ENCODE measurements around the gene ZXDB.
A peak's percentile ranks its signal among the peaks of the same experiment; 100 is the strongest.
"Not testable (repeated sequence)": the region's sequence is repeated elsewhere in the genome, so short reads cannot be mapped to it uniquely, and the experiment has no call there.

The ZXDB gene

GRCh38 chrX:57591284-57592159 lies at the start of gene ZXDB:
Gene ZXDB (plus strand): TSS chrX:57592011. CDS start chrX:57592049, 38 bp downstream.
- peaks cover 16% of the 10 kb centered on the region for H3K4me1 ChIP-seq
- peak within 1 kb of the TSS; percentile 87 for H3K27ac ChIP-seq
- peak within 1 kb of the TSS; percentile 84 for H3K9ac ChIP-seq
- H3K4me3 ChIP-seq = peak within 1 kb of the TSS; percentile 68
- peaks cover 30% of the 10 kb centered on the region for H3K27me3 ChIP-seq
- H3K4me2 ChIP-seq = peak within 1 kb of the TSS; percentile 68
- not testable (repeated sequence) for H3K36me3 ChIP-seq, H3K9me3 ChIP-seq
- peaks cover 33% of the 10 kb centered on the region for H4K20me1 ChIP-seq

DNA sequence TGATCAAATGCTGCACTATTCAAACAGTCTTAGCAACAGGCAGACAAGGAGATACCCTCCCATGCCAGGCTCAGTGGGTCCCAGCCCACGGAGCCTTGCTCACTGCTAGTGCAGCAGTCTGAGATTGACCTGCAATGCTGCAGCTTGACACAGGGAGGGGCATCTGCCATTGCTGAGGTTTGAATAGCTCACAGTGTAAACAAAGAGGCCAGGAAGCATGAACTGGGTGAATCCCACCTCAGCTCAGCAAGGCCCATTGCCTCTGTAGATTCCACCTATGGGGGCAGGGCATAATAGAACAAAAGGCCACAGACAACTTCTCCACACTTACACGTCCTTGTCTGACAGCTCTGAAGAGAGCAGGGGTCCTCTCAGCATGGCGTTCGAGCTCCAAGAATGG lies 26.6 kb upstream of the ZXDB start:
- TF ChIP-seq Cebpa-rat (IDR thresholded peaks at IDR 0.05) = no peak

DNA sequence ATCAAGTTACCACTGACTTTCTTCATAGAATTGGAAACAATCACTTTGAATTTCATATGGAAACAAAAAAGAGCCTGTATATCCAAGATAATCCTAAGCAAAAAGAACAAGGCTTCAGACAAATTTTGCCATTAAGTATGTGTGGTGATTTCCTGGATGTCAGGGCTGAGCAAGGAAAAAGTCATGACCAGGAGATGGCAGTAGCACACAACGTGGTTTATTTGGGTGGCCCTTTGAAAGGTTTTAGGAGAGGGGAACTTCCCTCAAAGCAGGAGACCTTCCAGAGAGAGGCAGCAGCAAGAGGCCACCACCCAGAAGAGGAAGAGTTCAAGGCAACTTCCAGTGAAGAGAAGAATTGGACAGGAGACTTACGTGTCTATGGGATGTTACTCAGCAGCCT lies 18.1 kb upstream of the ZXDB start:
- no peak for TF ChIP-seq Cebpa-rat (IDR thresholded peaks at IDR 0.05)
- H3K4me1 ChIP-seq = no peaks in the 10 kb centered on the region
- H3K9me3 ChIP-seq = no peaks in the 10 kb centered on the region
- H3K36me3 ChIP-seq = no peaks in the 10 kb centered on the region
- H3K27ac ChIP-seq = no peak overlapping the region
- no peak overlapping the region for H3K4me2 ChIP-seq
- H4K20me1 ChIP-seq = no peaks in the 10 kb centered on the region
- peaks cover 8% of the 10 kb centered on the region; the same call in 1 of the 2 replicates for H3K27me3 ChIP-seq
- no peak overlapping the region for H3K4me3 ChIP-seq
- H3K9ac ChIP-seq = no peak overlapping the region

More for the DNA sequence above, 26.6 kb upstream of the ZXDB start:
- no peaks in the 10 kb centered on the region for H4K20me1 ChIP-seq
- no peak overlapping the region for H3K4me3 ChIP-seq
- H3K27me3 ChIP-seq = peaks cover 13% of the 10 kb centered on the region; the same call in 1 of the 2 replicates
- no peaks in the 10 kb centered on the region for H3K36me3 ChIP-seq
- H3K9ac ChIP-seq = no peak overlapping the region
- H3K27ac ChIP-seq = no peak overlapping the region
- no peak overlapping the region for H3K4me2 ChIP-seq
- H3K4me1 ChIP-seq = no peaks in the 10 kb centered on the region
- H3K9me3 ChIP-seq = peaks cover 5% of the 10 kb centered on the region; the same call in 1 of the 2 replicates

DNA sequence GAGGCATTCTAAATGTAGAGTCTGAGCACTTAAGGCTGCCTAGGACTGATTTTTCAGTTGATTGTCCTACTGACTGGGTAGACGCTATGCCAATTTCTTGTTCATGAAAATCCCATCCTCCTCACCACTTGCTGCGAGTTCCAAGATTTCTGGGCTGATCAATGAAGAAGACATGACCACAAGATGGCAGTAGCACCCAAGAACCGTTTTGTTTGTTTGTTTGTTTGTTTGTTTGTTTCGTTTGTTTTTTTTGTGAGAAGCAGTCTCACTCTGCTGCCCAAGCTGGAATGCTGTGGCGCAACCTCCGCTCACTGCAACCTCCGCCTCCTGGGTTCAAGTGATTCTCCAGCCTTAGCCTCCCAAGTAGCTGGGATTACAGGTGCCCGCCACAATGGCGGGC lies 8.9 kb upstream of the ZXDB start:
- not testable (repeated sequence) for H3K9me3 ChIP-seq, H3K4me3 ChIP-seq, H3K4me1 ChIP-seq, H3K9ac ChIP-seq, H3K27ac ChIP-seq, H3K4me2 ChIP-seq, H3K36me3 ChIP-seq, H4K20me1 ChIP-seq
- peaks cover 75% of the 10 kb centered on the region for H3K27me3 ChIP-seq

GRCh38 chrX:57583477-57583876 lies 8.3 kb upstream of the ZXDB start:
- Histone ChIP-seq H3K27me3 (peaks cover 77% of the 10 kb centered on the region), H3K9me3 (no peaks in the 10 kb centered on the region), H3K9ac (no peak overlapping the region), H3K36me3 (no peaks in the 10 kb centered on the region), H3K27ac (no peak overlapping the region), H3K4me3 (no peak overlapping the region), H3K4me2 (no peak overlapping the region), H4K20me1 (no peaks in the 10 kb centered on the region), H3K4me1 (no peaks in the 10 kb centered on the region)
- TF ChIP-seq Cebpa-rat (IDR thresholded peaks at IDR 0.05) = no peak

GRCh38 chrX:57586360-57586759 lies 5.5 kb upstream of the ZXDB start:
- H3K9ac ChIP-seq = no peak overlapping the region
- H3K4me1 ChIP-seq = peaks cover 8% of the 10 kb centered on the region
- H4K20me1 ChIP-seq = no peaks in the 10 kb centered on the region
- H3K4me3 ChIP-seq = no peak overlapping the region
- no peak overlapping the region for H3K27ac ChIP-seq
- no peaks in the 10 kb centered on the region for H3K9me3 ChIP-seq
- no peak overlapping the region for H3K4me2 ChIP-seq
- H3K36me3 ChIP-seq = no peaks in the 10 kb centered on the region
- peaks cover 49% of the 10 kb centered on the region for H3K27me3 ChIP-seq
- TF ChIP-seq Cebpa-rat (IDR thresholded peaks at IDR 0.05) = no peak

DNA sequence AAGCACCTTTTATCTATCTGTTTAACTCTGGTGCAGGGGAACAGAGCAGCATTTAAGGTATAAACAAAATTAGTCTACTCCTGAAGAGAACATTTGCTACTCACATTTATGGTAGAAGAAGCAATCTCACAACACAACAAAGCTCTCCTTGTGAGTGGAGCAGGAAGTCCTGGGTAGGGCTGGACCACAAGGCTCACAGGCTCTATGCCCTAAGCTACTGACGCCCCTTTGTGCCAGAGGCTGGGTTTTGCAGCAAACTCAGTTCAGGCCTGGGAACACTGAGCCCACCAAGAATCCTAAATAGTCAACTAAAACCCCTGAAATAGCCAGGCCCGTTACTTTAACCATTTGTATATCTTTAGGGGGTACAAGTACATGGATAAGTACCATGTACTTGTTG lies 4.7 kb upstream of the ZXDB start:
- peaks cover 45% of the 10 kb centered on the region for H3K27me3 ChIP-seq
- H3K4me2 ChIP-seq = no peak overlapping the region
- no peak overlapping the region for H3K4me3 ChIP-seq
- no peak for TF ChIP-seq Cebpa-rat (IDR thresholded peaks at IDR 0.05)
- H3K9ac ChIP-seq = no peak overlapping the region
- no peaks in the 10 kb centered on the region for H3K9me3 ChIP-seq
- H4K20me1 ChIP-seq = no peaks in the 10 kb centered on the region
- no peaks in the 10 kb centered on the region for H3K36me3 ChIP-seq
- peaks cover 8% of the 10 kb centered on the region for H3K4me1 ChIP-seq
- no peak overlapping the region for H3K27ac ChIP-seq

GRCh38 chrX:57587607-57588006 lies 4.2 kb upstream of the ZXDB start:
- no peak for TF ChIP-seq Cebpa-rat (IDR thresholded peaks at IDR 0.05)

DNA sequence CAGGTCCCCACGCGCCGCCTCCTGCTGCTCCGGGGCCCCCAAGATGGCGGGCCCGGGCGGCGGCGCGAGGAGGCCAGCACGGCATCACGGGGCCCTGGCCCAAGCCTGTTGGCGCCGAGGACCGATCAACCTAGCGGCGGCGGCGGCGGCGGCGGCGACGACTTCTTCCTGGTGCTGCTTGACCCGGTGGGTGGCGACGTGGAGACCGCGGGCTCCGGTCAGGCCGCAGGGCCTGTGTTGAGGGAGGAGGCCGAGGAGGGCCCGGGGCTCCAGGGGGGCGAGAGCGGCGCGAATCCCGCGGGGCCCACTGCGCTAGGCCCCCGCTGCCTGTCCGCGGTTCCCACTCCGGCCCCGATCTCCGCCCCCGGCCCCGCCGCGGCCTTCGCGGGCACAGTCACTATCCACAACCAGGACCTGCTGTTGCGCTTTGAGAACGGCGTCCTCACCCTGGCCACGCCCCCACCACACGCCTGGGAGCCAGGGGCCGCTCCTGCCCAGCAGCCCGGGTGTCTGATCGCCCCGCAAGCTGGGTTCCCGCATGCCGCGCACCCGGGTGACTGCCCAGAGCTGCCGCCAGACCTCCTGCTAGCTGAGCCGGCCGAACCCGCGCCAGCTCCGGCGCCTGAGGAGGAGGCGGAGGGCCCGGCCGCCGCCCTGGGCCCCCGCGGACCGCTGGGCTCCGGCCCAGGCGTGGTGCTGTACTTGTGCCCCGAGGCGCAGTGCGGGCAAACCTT lies 516 bp downstream of the ZXDB start:
- H3K27ac ChIP-seq = peak overlapping the region; percentile 87

More at GRCh38 chrX:57587607-57588006, 4.2 kb upstream of the ZXDB start:
- H3K9ac ChIP-seq = no peak overlapping the region
- no peaks in the 10 kb centered on the region for H3K36me3 ChIP-seq
- no peaks in the 10 kb centered on the region for H3K9me3 ChIP-seq
- H3K27me3 ChIP-seq = peaks cover 41% of the 10 kb centered on the region
- no peak overlapping the region for H3K27ac ChIP-seq
- peaks cover 8% of the 10 kb centered on the region for H3K4me1 ChIP-seq
- peaks cover 2% of the 10 kb centered on the region; the same call in 1 of the 2 replicates for H4K20me1 ChIP-seq
- no peak overlapping the region for H3K4me3 ChIP-seq
- no peak overlapping the region for H3K4me2 ChIP-seq

GRCh38 chrX:57592894-57593215 lies 1.0 kb downstream of the ZXDB start:
- Histone ChIP-seq H3K27me3 (peaks cover 24% of the 10 kb centered on the region), H3K4me2 (peak overlapping the region; percentile 68), H3K4me3 (peak overlapping the region; percentile 68), H3K9ac (peak overlapping the region; percentile 84), H4K20me1 (peaks cover 43% of the 10 kb centered on the region), H3K4me1 (peaks cover 16% of the 10 kb centered on the region), H3K27ac (peak overlapping the region; percentile 87)
- H3K36me3 ChIP-seq, H3K9me3 ChIP-seq: not testable (repeated sequence)

More for the DNA sequence above, 516 bp downstream of the ZXDB start:
- Histone ChIP-seq H3K4me1 (peaks cover 16% of the 10 kb centered on the region), H3K4me3 (peak overlapping the region; percentile 68), H3K9ac (peak overlapping the region; percentile 84), H3K4me2 (peak overlapping the region; percentile 68), H4K20me1 (peaks cover 39% of the 10 kb centered on the region), H3K27me3 (peaks cover 29% of the 10 kb centered on the region)
- not testable (repeated sequence) for H3K36me3 ChIP-seq, H3K9me3 ChIP-seq

Data from BLaER1 (cell line).